IPS-11a (cell line): ENCODE data around the gene SMG1.

ENCODE experiments used
- H3K4me3 ChIP-seq: one replicate; pipeline ENCODE4 v1.5.1; 2013; ENCODE audit warnings: low read depth, low read length, control low read depth

The SMG1 gene

GRCh38 chr16:18855196-18855595 is 71.0 kb downstream of the SMG1 start:
- H3K4me3 ChIP-seq = no peak overlapping the region

GRCh38 chr16:18853694-18854093 is 72.5 kb downstream of the SMG1 start:
- H3K4me3 ChIP-seq = no peak overlapping the region

- H3K4me3 ChIP-seq = no peak overlapping the region
Measured at GRCh38 chr16:18852647-18853046, 73.6 kb downstream of the SMG1 start.

GRCh38 chr16:18846416-18846815 is 79.8 kb downstream of the SMG1 start:
- no peak overlapping the region for H3K4me3 ChIP-seq

- no peak overlapping the region for H3K4me3 ChIP-seq
Measured at GRCh38 chr16:18842565-18842964, 83.6 kb downstream of the SMG1 start.

- H3K4me3 ChIP-seq = no peak overlapping the region
Measured at GRCh38 chr16:18841833-18842525, 84.2 kb downstream of the SMG1 start.

- no peak overlapping the region for H3K4me3 ChIP-seq
Measured at GRCh38 chr16:18839555-18839954, 86.7 kb downstream of the SMG1 start.

- H3K4me3 ChIP-seq = no peak overlapping the region
Measured at GRCh38 chr16:18836702-18837101, 89.5 kb downstream of the SMG1 start.

GRCh38 chr16:18834864-18835263 is 91.3 kb downstream of the SMG1 start:
- no peak overlapping the region for H3K4me3 ChIP-seq

- H3K4me3 ChIP-seq = no peak overlapping the region
Measured at GRCh38 chr16:18833707-18834505, 92.3 kb downstream of the SMG1 start.

- H3K4me3 ChIP-seq = no peak overlapping the region
Measured at GRCh38 chr16:18832613-18833012, 93.6 kb downstream of the SMG1 start.

GRCh38 chr16:18832006-18832405 is 94.2 kb downstream of the SMG1 start:
- no peak overlapping the region for H3K4me3 ChIP-seq

- H3K4me3 ChIP-seq = no peak overlapping the region
Measured at GRCh38 chr16:18829251-18829650, 97.0 kb downstream of the SMG1 start.

- H3K4me3 ChIP-seq = no peak overlapping the region
Measured at GRCh38 chr16:18827890-18828289, 98.3 kb downstream of the SMG1 start.

GRCh38 chr16:18816286-18816685 is 109.9 kb downstream of the SMG1 start:
- no peak overlapping the region for H3K4me3 ChIP-seq

GRCh38 chr16:18811925-18812324 is 114.3 kb downstream of the SMG1 start:
- H3K4me3 ChIP-seq = no peak overlapping the region

- no peak overlapping the region for H3K4me3 ChIP-seq
Measured at GRCh38 chr16:18809165-18809564, 117.0 kb downstream of the SMG1 start.

GRCh38 chr16:18805257-18805773 is 120.9 kb downstream of the SMG1 start:
- no peak overlapping the region for H3K4me3 ChIP-seq

GRCh38 chr16:18804540-18804939 is 121.7 kb downstream of the SMG1 start:
- no peak overlapping the region for H3K4me3 ChIP-seq

- no peak overlapping the region for H3K4me3 ChIP-seq
Measured at GRCh38 chr16:18803569-18804462, 122.4 kb downstream of the SMG1 start.

GRCh38 chr16:18802767-18803343 is 123.4 kb downstream of the SMG1 start:
- no peak overlapping the region for H3K4me3 ChIP-seq
